ENCODE measurements around the gene COL2A1.

The COL2A1 gene

GRCh38 chr12:48004053-48004941 lies at the start of gene COL2A1:
TSS of gene COL2A1 (minus strand) at chr12:48004476. CDS start at chr12:48004321, 155 bp downstream.
- Histone ChIP-seq H3K27me3 (ENCODE audit: control insufficient read depth, insufficient read depth, low read length) (peaks cover 41% of the 10 kb centered on the region), H3K36me3 (ENCODE audit: control insufficient read depth, insufficient read depth, low read length) (no peaks in the 10 kb centered on the region), H3K27ac (ENCODE audit: low read depth, low read length) (no peak within 1 kb of the TSS), H3K9ac (ENCODE audit: low read length) (no peak within 1 kb of the TSS), H3K4me3 (ENCODE audit: low read length) (peak within 1 kb of the TSS; percentile 44), H3K4me1 (ENCODE audit: control insufficient read depth, insufficient read depth, low read length) (peaks cover 8% of the 10 kb centered on the region)

GRCh38 chr12:48053883-48054282 lies 49.6 kb upstream of the COL2A1 start:
- Histone ChIP-seq H3K9ac (ENCODE audit: low read length) (no peak overlapping the region), H3K4me3 (ENCODE audit: low read length) (no peak overlapping the region), H3K27me3 (ENCODE audit: control insufficient read depth, insufficient read depth, low read length) (no peaks in the 10 kb centered on the region), H3K4me1 (ENCODE audit: control insufficient read depth, insufficient read depth, low read length) (no peaks in the 10 kb centered on the region), H3K36me3 (ENCODE audit: control insufficient read depth, insufficient read depth, low read length) (peaks cover 4% of the 10 kb centered on the region), H3K27ac (ENCODE audit: low read depth, low read length) (no peak overlapping the region)

GRCh38 chr12:48053122-48053521 lies 48.8 kb upstream of the COL2A1 start:
- H3K4me1 ChIP-seq (ENCODE audit: control insufficient read depth, insufficient read depth, low read length) = no peaks in the 10 kb centered on the region
- no peak overlapping the region for H3K9ac ChIP-seq (ENCODE audit: low read length)
- no peaks in the 10 kb centered on the region for H3K27me3 ChIP-seq (ENCODE audit: control insufficient read depth, insufficient read depth, low read length)

GRCh38 chr12:48051681-48052080 lies 47.4 kb upstream of the COL2A1 start:
- H3K27ac ChIP-seq (ENCODE audit: low read depth, low read length) = no peak overlapping the region
- no peak overlapping the region for H3K4me3 ChIP-seq (ENCODE audit: low read length)
- H3K36me3 ChIP-seq (ENCODE audit: control insufficient read depth, insufficient read depth, low read length) = peaks cover 3% of the 10 kb centered on the region
- no peaks in the 10 kb centered on the region for H3K27me3 ChIP-seq (ENCODE audit: control insufficient read depth, insufficient read depth, low read length)
- H3K4me1 ChIP-seq (ENCODE audit: control insufficient read depth, insufficient read depth, low read length) = no peaks in the 10 kb centered on the region
- H3K9ac ChIP-seq (ENCODE audit: low read length) = no peak overlapping the region

More at GRCh38 chr12:48053122-48053521, 48.8 kb upstream of the COL2A1 start:
- H3K27ac ChIP-seq (ENCODE audit: low read depth, low read length) = no peak overlapping the region
- no peaks in the 10 kb centered on the region for H3K36me3 ChIP-seq (ENCODE audit: control insufficient read depth, insufficient read depth, low read length)
- H3K4me3 ChIP-seq (ENCODE audit: low read length) = no peak overlapping the region

DNA sequence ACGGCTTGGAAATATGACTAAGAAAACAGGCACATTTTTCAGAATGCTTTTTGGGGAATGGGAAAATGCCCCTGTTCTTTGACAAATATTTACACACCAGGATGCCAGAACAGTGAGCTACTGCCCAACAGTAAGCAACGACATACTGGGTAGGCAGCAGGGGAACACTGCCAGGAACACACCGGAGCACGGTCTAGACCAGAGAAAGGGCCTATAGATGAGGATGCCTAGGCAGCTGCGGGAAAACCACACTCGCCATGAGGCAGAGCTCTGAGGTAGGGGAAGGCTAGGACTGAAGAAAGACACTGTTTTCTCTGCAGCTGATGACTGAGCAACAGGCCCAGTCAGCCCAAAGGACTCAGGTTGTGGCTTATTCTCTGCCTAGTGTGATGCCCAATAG lies 45.9 kb upstream of the COL2A1 start:
- H3K27me3 ChIP-seq (ENCODE audit: control insufficient read depth, insufficient read depth, low read length) = no peaks in the 10 kb centered on the region
- H3K4me3 ChIP-seq (ENCODE audit: low read length) = no peak overlapping the region
- no peaks in the 10 kb centered on the region for H3K4me1 ChIP-seq (ENCODE audit: control insufficient read depth, insufficient read depth, low read length)
- H3K27ac ChIP-seq (ENCODE audit: low read depth, low read length) = no peak overlapping the region
- H3K36me3 ChIP-seq (ENCODE audit: control insufficient read depth, insufficient read depth, low read length) = peaks cover 7% of the 10 kb centered on the region
- no peak overlapping the region for H3K9ac ChIP-seq (ENCODE audit: low read length)

DNA sequence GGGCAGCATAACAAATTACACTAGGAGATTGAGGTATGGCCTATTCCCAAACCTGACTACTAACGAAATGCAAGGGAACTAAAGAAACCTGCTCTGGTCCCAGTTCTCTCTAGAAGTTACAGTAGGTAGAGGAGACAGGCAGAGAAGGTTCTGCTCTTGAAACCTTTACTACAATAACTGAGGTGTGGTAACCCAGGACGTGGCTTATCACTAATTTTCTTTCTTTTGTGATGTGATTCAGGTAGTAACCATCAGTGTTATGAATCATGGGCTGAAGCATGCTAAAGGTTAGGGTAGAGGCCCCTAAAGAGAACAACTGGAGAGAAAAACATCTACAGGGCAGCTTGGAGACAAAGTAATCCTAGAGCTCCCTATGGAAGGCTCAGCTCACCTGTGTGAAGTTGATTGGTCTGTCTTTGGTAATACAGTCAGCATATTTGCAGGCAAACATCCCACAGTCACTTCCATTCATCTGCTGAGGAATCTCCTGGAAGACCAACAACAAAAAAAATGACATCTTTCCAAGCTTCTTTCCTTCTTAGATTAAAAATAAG lies 41.8 kb upstream of the COL2A1 start:
- Histone ChIP-seq H3K4me1 (ENCODE audit: control insufficient read depth, insufficient read depth, low read length) (no peaks in the 10 kb centered on the region), H3K9ac (ENCODE audit: low read length) (no peak overlapping the region), H3K36me3 (ENCODE audit: control insufficient read depth, insufficient read depth, low read length) (peaks cover 7% of the 10 kb centered on the region)

DNA sequence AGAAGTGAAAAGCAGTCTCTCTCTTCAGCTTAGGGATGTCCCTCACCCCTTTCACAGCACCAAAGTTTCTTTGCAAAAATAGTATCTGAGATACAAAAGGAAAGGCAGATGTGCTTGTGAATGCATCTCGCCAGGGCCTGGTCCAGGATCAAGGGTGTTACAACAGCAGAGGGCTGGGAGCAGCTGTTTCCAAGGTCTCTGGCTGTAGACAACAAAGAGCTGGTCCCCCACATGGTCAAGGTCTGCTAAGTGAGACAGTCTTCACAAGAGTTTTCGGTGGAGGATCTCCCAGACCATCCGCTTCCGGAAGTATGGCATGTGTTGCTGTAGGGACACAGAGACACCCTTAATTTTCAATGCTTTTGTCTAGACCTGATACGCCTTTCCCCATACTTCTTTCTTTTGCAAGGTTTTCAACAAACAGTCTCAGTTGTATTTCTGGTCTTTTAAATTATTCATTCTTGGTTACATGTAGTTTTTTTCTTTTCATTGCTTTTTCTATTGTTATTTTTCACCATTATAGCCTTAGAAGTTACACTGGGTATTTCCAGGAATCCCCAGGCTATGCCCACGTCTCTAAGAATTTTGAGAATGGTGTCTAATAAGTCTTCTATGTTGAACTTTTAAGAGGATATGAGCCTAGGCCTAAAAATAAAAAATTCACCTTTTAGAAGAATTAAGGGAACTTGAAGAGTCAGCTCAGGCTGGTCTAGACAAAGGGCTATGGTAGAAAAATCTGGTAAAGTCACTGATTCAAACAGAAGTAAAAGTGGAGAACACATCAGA lies 41.0 kb upstream of the COL2A1 start:
- H3K36me3 ChIP-seq (ENCODE audit: control insufficient read depth, insufficient read depth, low read length) = peaks cover 7% of the 10 kb centered on the region
- no peak overlapping the region for H3K4me3 ChIP-seq (ENCODE audit: low read length)
- H3K27me3 ChIP-seq (ENCODE audit: control insufficient read depth, insufficient read depth, low read length) = no peaks in the 10 kb centered on the region
- H3K4me1 ChIP-seq (ENCODE audit: control insufficient read depth, insufficient read depth, low read length) = no peaks in the 10 kb centered on the region
- no peak overlapping the region for H3K9ac ChIP-seq (ENCODE audit: low read length)
- H3K27ac ChIP-seq (ENCODE audit: low read depth, low read length) = no peak overlapping the region

More for the DNA sequence above, 41.8 kb upstream of the COL2A1 start:
- H3K4me3 ChIP-seq (ENCODE audit: low read length) = no peak overlapping the region
- H3K27me3 ChIP-seq (ENCODE audit: control insufficient read depth, insufficient read depth, low read length) = no peaks in the 10 kb centered on the region
- no peak overlapping the region for H3K27ac ChIP-seq (ENCODE audit: low read depth, low read length)

DNA sequence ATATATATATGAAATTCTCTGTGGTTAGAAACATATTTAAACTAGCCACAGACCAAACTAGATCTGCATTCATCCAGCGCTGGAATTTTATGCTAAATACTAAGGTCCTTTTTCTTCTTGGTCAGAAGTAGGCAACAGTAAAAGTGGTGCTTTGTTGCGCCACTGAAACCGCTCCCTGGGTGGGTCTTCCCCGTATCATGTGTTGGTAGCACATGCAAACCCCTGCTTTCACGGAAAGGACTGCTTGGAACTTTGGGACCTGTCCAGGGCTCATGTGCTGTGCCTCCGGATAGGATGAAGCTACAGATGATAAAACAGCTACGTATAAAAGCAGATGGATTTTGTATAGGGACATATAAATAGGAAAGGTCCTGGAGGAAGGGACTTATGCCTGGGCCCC lies 40.1 kb upstream of the COL2A1 start:
- H3K4me1 ChIP-seq (ENCODE audit: control insufficient read depth, insufficient read depth, low read length) = no peaks in the 10 kb centered on the region
- H3K4me3 ChIP-seq (ENCODE audit: low read length) = no peak overlapping the region
- no peaks in the 10 kb centered on the region for H3K27me3 ChIP-seq (ENCODE audit: control insufficient read depth, insufficient read depth, low read length)
- H3K27ac ChIP-seq (ENCODE audit: low read depth, low read length) = no peak overlapping the region
- no peak overlapping the region for H3K9ac ChIP-seq (ENCODE audit: low read length)
- peaks cover 7% of the 10 kb centered on the region for H3K36me3 ChIP-seq (ENCODE audit: control insufficient read depth, insufficient read depth, low read length)

- no peak overlapping the region for H3K4me3 ChIP-seq (ENCODE audit: low read length)
- H3K27ac ChIP-seq (ENCODE audit: low read depth, low read length) = no peak overlapping the region
- peaks cover 7% of the 10 kb centered on the region for H3K36me3 ChIP-seq (ENCODE audit: control insufficient read depth, insufficient read depth, low read length)
- H3K27me3 ChIP-seq (ENCODE audit: control insufficient read depth, insufficient read depth, low read length) = no peaks in the 10 kb centered on the region
- H3K4me1 ChIP-seq (ENCODE audit: control insufficient read depth, insufficient read depth, low read length) = no peaks in the 10 kb centered on the region
- no peak overlapping the region for H3K9ac ChIP-seq (ENCODE audit: low read length)
Measured at GRCh38 chr12:48043771-48044170, 39.5 kb upstream of the COL2A1 start.

GRCh38 chr12:48041591-48042423 lies 37.5 kb upstream of the COL2A1 start:
- no peak overlapping the region for H3K9ac ChIP-seq (ENCODE audit: low read length)
- no peak overlapping the region for H3K27ac ChIP-seq (ENCODE audit: low read depth, low read length)
- H3K27me3 ChIP-seq (ENCODE audit: control insufficient read depth, insufficient read depth, low read length) = no peaks in the 10 kb centered on the region
- H3K36me3 ChIP-seq (ENCODE audit: control insufficient read depth, insufficient read depth, low read length) = peaks cover 5% of the 10 kb centered on the region
- no peaks in the 10 kb centered on the region for H3K4me1 ChIP-seq (ENCODE audit: control insufficient read depth, insufficient read depth, low read length)
- H3K4me3 ChIP-seq (ENCODE audit: low read length) = no peak overlapping the region

GRCh38 chr12:48040354-48040753 lies 36.1 kb upstream of the COL2A1 start:
- Histone ChIP-seq H3K36me3 (ENCODE audit: control insufficient read depth, insufficient read depth, low read length) (no peaks in the 10 kb centered on the region), H3K27ac (ENCODE audit: low read depth, low read length) (no peak overlapping the region), H3K4me1 (ENCODE audit: control insufficient read depth, insufficient read depth, low read length) (no peaks in the 10 kb centered on the region), H3K27me3 (ENCODE audit: control insufficient read depth, insufficient read depth, low read length) (no peaks in the 10 kb centered on the region), H3K4me3 (ENCODE audit: low read length) (no peak overlapping the region), H3K9ac (ENCODE audit: low read length) (no peak overlapping the region)

- H3K4me1 ChIP-seq (ENCODE audit: control insufficient read depth, insufficient read depth, low read length) = no peaks in the 10 kb centered on the region
- H3K27me3 ChIP-seq (ENCODE audit: control insufficient read depth, insufficient read depth, low read length) = no peaks in the 10 kb centered on the region
- H3K4me3 ChIP-seq (ENCODE audit: low read length) = no peak overlapping the region
- no peaks in the 10 kb centered on the region for H3K36me3 ChIP-seq (ENCODE audit: control insufficient read depth, insufficient read depth, low read length)
- no peak overlapping the region for H3K27ac ChIP-seq (ENCODE audit: low read depth, low read length)
- no peak overlapping the region for H3K9ac ChIP-seq (ENCODE audit: low read length)
Measured at GRCh38 chr12:48039151-48039550, 34.9 kb upstream of the COL2A1 start.
